CD4-positive, alpha-beta T cell treated with Interferon alpha-2 for 1 hour (primary cell): ENCODE data around the gene BCAN.

Source experiments
- DNase-seq, 2 donors: peaks; one replicate each; pipeline ENCODE4 v3.0.0-alpha.2; 2020 to 2022

BCAN gene

DNA sequence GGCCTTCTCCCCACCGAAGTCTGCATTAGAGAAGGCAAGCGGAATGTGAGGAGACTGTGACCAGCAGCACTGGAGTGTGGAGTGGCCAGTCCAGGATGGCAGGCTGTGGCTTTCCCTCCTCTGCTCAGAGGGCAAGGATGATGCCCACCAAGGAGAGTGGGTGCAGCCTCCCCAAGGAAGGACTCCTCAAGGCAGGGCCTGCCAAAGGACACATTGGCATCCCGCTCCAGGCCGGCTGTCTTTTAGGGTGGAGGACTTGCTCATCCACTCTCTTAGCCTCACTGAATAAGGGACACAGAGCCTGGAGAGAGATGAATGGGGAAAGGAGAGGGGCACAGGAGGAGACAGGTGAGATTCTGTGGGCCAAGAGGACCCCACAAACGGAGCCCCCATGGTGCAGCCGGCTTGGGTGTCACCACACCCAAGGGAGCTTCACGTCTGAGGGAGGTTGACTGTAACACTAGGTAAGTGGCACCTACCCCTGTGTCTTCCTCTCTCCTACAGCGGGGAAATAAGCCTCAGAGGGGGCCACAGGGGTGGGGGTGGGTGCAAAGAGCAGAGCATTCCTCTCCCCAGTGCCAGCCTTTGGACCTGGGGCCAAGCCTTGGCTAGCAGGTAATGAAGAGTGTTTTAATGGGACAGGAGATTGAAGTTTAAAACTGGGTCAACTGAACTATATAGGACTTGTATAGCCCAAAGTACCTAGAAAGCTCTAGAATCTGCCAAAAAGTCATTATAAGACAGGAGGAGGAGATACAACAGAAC is 39.5 kb downstream of the BCAN start:
- DNase-seq = no peak

GRCh38 chr1:156682166-156682890 is 40.4 kb downstream of the BCAN start:
- DNase-seq = no peak

- DNase-seq = peak in 1 of 2 donors; percentile 29
Observed at GRCh38 chr1:156684227-156684782, 42.4 kb downstream of the BCAN start.

DNA sequence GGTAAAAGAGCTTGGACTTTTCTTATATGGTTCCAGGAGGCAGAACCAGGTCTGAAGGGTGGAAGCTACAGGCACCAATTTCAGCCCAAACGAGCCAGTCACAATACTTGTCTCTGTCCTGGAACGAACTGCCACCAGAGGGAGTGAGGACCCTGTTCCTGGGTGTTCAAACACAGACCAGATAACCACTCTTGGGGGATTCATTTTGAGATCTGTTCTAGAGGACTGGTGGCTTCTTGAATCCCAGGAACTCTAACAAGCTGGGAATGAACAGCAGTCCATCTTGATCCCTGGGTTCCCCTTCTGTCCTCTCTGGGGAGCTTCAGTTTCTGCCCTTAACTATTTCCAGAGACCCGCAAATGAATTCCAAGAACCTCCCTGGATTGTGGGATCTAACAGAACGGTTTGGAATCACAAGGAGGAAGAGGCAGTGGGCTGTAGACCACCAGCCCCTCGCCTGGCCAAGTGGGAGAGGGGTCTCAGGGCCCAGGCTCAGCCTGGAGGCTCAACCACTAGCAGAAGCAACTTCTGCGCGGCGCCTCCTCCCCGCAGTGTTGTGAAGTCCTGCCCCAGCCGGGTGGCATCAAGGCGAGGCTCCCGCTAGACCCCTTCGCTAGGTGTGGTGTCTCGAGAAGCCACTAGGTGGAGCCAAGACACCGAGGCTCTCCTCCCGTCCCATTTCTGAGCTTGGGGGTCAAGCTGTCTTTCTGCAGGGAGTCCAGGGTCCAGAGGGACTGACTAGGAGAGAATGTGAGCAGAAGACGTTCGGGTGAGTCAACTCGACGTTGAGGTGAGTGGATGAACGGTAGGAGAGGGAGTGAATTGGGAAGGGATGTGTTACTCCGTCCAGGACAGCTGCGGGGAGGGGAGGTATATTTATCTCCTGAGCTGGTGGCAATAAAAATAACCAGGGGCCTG is 47.4 kb downstream of the BCAN start:
- DNase-seq = peak; percentile 79 to 83

DNA sequence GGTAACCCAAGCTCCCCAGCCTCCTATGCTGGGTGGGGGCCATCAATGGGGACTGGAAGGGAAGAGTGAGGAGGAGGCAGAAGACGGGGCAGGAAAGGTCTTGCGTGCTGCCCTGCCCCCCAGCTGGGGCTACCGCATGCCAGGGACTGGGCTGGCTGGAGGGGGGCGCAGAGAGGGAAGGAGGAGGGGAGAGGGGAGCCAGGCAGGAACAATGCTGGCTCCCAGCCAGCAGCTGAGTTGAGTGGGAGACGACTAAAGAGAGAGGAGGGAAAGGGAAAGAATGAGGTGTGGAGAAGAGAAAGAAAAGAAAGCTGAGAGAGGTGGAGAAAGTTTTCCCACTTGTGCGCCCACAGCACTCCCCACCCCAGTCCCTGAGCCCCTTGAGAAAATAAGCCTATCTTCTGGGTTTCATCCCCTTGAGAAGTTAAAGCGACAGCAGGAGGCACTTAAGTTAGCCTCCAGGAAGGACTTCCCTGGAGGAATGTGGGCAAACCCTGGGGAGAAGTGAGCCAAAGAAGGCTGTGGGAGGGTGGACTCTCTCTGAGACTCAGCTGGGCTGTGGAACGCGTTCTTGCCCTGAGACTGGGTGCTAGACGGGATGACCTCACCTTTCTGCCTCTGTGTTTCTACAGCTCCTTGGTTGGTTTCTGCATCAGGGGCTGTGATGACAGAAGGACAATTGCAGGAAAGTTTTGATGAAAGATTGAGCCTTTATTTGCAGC is 48.2 kb downstream of the BCAN start:
- no peak for DNase-seq

DNA sequence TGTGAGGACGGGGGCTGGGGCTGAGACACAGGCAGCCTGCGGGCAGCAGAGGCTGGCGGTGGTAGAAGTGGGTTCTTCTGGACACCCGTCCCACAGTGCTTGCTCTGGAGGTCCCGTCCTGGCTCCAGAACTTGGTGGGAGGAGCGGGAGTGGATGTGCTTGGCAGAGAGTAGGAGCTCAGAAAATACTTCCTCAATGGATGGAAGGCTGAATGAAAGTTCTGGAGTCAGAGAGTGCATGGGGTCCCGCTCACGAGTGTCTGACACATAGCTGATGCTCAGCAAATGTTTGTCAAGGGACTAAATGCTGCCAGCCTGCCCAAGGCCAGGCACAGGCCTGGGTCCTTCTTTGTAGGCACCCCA is 48.7 kb downstream of the BCAN start:
- DNase-seq = no peak

DNA sequence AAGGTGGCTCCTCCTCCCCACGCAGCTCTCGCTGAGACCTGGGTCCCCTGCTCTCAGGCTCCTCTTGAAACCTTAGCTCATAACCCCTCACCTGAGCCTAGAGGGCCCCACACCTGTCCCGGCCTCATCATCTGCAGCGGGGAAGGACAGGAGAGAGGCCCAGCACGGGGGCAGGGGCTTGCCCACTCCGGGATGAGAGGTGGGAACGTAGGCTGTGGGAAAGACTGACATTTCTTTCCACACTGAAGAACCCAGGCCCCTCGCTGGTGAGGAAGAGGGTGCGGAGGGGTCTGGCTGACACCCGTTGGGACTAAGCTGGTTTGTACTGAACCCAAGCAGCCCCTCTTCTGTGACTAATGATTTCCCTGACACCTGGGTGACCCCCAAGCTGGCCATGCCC is 49.3 kb downstream of the BCAN start:
- no peak for DNase-seq

DNA sequence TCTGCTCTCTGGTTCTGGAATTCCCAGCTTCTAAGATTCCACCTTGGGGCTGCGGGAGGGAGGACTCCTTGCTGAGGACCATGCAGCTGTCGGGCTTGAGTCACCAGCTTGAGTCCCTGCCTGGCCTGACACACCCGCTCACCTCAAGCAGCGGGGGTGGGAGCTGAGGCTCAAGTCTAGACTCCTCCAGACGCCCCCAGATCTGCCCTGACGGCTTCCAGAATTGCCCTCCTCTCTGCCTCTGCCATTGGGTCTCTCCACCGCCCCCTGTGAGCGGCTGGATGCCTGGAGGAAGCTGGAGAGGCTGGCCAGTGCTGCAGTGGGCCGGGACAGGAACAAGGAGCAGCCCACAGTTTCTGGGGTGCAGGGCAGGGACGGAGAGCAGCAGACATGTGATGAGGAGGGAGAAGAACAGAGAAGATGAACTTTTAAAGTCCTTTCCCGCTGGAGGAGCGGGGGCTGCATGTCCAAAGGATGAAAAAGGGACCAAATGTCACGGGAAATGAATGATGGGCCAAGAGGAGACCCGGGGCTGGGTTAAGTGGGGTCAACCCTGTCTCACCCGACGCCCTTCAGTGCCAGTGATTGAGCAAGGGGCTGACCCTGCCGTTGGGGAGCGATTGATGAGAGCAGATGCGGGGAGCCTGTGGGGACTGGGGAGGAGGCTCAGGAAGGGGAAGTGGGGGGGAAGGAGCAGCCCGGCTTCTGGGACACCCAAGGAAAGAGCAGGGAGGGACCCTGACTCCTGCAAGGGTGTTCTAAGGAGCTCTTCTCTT is 49.9 kb downstream of the BCAN start:
- DNase-seq = no peak

- DNase-seq = no peak
Observed at GRCh38 chr1:156692441-156692924, 50.6 kb downstream of the BCAN start.

- DNase-seq = peak; percentile 18 to 27
Observed at GRCh38 chr1:156692925-156693847, 51.3 kb downstream of the BCAN start.

DNA sequence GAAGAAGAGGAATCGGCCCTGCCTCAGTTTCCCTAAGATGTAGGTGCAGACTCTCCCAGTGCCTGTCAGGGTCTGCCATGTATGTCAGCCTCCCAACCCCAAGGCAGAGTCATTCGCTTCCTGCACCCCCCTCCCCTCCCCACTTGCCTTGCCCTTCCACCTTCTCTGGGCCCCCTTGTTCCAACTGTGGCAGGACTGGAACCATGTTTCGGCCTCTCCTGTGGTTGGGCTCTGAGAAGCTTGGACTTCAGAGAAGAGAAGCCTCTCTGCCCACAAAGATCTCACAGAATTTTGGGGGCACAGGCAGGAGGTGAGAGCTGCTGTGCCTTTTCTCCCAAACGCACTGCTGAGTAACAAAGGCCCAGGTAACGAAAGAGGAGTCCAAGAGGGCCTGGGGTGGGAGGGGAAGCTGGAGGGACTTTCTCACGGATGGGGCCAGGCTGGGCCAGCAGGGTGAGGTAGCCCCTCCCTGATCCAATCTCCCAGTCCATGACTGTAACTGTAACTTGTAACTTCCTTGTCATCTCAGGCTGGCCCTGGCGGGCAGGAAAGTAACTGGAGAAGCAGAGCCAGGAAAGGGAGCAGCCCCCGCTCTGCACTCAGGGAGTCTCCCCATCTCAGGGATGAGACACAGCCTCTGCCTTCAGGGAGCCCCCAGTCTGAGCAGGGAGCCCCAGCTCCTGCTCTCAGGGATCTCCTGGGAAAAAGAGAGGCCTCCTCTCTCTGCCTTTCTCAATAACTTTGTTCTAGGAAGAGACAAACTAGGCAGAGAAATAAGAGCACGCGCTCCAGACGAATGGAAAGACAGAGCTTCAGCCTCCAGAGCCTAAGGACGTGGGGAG is 52.2 kb downstream of the BCAN start:
- no peak for DNase-seq

DNA sequence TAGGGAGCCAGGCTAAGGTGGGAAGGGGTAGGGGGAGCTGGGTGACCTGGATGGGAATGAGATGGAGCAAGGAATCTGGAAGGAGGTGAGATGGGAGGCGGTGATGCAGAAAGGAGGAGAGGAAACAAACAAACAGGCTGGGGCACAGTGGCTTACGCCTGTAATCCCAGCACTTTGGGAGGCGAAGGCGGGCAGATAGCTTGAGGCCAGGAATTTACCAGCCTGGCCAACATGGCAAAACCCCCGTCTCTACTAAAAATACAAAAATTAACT is 52.7 kb downstream of the BCAN start:
- DNase-seq = no peak

GRCh38 chr1:156696755-156697154 is 54.8 kb downstream of the BCAN start:
- DNase-seq = no peak

- no peak for DNase-seq
Observed at GRCh38 chr1:156697481-156697880, 55.6 kb downstream of the BCAN start.

GRCh38 chr1:156698995-156699394 is 57.1 kb downstream of the BCAN start:
- DNase-seq = no peak

DNA sequence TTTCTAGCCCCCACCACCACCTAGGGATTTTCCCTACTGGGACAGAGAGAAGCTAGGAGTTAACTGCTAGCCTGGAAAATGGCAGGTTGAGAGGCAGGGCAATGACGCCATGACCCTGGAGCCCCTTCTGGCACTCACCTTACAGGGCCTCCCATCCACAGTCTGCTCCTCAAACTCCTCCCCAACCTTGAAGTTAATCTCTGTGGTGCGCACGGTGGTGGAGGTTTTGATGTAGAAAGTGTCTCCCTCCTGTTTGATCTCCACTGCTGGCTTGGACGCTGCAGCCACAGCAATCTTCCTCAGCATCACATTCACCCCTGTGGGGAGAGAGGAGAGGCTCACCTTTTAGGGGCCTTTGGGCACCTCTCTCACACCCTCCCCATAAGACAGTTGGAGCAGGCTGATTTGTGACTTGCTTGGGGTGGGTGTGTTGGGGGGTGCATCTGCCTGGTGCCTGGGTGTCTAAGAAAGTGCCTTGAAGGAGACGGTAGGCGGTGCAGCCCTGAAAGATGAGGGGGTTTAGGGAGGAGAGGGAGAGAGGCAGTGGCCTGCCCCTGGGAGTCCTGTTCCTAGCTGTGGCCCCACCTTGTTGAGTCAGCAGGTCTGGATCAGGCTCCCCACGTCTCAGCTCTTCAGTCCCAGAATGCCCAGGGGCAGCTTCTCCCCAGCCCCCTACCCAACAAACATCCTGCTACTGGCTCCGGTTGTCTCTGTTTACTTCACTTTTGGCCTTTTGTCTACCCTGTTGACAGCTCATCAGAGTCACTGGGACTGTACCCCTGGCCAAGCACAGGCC is 59.0 kb downstream of the BCAN start:
- no peak for DNase-seq

GRCh38 chr1:156703336-156703735 is 61.4 kb downstream of the BCAN start:
- no peak for DNase-seq

DNA sequence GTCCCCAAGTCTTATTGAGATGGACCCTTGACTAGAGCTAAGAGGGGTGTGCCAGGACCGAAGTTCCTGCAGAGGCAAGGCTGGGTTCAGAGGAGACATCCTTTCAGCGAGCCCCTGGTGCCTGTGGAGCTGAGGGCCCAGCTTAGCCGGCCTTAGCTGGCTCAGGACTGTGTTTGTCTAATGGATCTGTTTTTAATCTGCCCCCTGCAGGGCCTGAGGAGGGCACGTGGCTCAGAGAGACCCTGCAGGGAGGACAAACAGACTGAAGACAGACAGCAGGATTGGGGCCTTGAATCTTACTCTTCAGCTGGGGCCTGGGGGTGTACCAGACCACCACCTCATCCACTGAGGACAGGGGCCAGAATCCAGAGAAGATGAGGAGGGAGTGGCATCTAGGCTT is 61.8 kb downstream of the BCAN start:
- no peak for DNase-seq
